ENCODE results near the gene PDE4D.

The PDE4D gene

DNA sequence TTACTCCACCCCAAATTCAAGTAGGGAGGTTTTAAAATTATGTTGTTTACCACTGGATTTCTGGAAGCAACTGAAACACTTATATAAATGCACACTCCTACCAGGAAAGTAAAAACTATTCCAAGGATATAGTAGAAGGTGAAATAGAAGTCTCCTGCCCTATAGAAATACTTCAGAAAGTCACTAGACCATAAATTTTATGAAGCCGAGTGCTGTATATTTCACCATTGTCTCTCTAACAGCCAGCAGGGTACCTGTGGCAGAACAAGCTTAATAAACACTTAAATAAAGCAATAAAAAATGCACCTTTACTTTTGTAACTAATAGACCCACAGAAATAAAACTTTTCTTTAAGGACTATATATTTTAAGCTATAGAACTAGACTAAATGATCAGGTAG is 631.6 kb downstream of the PDE4D start:
- Histone ChIP-seq H3K4me1 (ENCODE audit: insufficient read depth, low read length) (no peaks in the 10 kb centered on the region), H3K36me3 (ENCODE audit: insufficient read depth, low read length) (no peaks in the 10 kb centered on the region), H3K9me3 (ENCODE audit: control insufficient read depth, insufficient read depth, low read length) (no peaks in the 10 kb centered on the region), H3K9ac (ENCODE audit: low read depth, low read length) (no peak overlapping the region)

GRCh38 chr5:59260973-59261372 is 632.6 kb downstream of the PDE4D start:
- no peak overlapping the region for H3K9ac ChIP-seq (ENCODE audit: low read depth, low read length)
- no peaks in the 10 kb centered on the region for H3K4me1 ChIP-seq (ENCODE audit: insufficient read depth, low read length)
- H3K9me3 ChIP-seq (ENCODE audit: control insufficient read depth, insufficient read depth, low read length): no peaks in the 10 kb centered on the region
- no peaks in the 10 kb centered on the region for H3K36me3 ChIP-seq (ENCODE audit: insufficient read depth, low read length)

DNA sequence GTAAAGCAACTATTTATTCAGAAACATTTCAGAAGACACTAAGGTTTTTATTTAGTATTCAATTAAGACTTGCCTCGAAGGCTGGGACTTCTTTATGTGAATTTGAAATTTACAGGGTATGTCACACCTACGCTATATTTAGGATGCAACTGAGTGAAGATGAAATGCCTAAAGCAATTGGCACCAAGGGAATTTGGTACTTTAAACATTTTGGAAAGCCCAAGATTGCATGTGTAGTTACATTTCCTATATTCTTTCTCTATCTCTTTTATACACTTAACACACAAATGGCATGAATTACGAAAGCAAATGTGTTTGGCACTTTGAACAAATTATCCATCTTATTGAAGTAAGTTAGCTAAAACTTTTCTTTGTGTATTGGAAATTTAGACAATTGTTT is 633.3 kb downstream of the PDE4D start:
- Histone ChIP-seq H3K9ac (ENCODE audit: low read depth, low read length) (no peak overlapping the region), H3K36me3 (ENCODE audit: insufficient read depth, low read length) (no peaks in the 10 kb centered on the region), H3K4me1 (ENCODE audit: insufficient read depth, low read length) (no peaks in the 10 kb centered on the region), H3K9me3 (ENCODE audit: control insufficient read depth, insufficient read depth, low read length) (no peaks in the 10 kb centered on the region)

DNA sequence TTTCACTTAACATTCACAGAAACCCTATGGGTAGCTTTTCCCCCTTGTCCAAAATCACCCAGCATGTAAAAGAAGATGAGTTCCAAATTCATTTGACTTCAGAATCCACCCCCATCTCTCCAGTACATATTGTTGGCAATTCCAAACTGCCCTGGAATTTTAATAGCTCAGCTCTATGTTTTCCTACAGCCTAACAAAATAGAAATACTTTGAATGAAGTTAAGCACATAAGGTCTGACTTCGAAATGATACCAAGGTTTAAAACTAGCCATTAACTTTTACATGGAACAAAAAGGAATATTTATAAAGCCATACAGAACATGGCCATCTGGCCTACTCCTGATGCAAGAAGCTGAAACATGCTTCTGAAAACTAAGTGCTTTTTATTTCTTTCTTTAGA is 634.3 kb downstream of the PDE4D start:
- Histone ChIP-seq H3K36me3 (ENCODE audit: insufficient read depth, low read length) (no peaks in the 10 kb centered on the region), H3K9ac (ENCODE audit: low read depth, low read length) (no peak overlapping the region), H3K9me3 (ENCODE audit: control insufficient read depth, insufficient read depth, low read length) (no peaks in the 10 kb centered on the region), H3K4me1 (ENCODE audit: insufficient read depth, low read length) (no peaks in the 10 kb centered on the region)

DNA sequence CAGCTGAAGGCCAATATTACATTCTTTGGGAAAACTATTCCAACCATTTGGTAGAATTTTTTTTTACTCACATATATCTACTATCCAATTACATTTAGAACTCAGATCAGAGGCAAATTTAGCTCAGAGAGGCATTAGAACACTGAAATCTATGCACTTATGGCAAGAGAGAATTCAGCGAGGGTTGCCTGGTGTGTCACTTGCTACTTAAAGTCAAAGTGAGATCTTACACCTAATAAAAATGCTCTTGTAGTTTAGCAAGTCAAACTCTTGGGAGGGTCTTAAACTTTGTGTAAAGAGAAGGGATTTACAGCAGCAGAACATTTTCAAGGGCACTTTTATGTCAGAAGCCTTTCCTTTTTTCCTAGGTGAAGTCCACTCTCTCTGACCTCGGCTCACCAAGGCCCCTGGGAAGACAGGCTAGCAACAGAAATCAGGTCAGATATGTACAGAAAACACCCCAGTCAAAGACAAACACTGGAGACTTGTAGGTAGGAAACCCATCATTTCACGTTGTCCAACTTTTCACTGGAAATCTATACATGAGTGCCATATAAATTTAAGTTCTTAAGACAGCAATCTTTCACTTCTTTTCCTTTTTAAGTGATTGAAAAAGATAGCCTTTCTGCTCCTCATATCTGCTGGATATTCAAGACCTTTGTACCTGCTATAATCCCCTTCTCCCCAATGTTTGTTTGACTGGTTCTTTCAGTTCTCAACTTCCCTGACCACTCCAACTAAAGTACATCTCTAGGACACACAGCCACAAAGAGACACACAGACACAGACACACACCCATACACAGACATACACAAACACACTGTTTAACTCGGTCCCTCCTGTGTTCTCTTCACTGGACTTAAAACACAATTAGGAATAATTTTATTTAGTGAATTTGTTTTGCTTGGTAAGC is 635.8 kb downstream of the PDE4D start:
- no peaks in the 10 kb centered on the region for H3K4me1 ChIP-seq (ENCODE audit: insufficient read depth, low read length)
- no peak overlapping the region for H3K9ac ChIP-seq (ENCODE audit: low read depth, low read length)
- H3K9me3 ChIP-seq (ENCODE audit: control insufficient read depth, insufficient read depth, low read length): no peaks in the 10 kb centered on the region
- no peaks in the 10 kb centered on the region for H3K36me3 ChIP-seq (ENCODE audit: insufficient read depth, low read length)

DNA sequence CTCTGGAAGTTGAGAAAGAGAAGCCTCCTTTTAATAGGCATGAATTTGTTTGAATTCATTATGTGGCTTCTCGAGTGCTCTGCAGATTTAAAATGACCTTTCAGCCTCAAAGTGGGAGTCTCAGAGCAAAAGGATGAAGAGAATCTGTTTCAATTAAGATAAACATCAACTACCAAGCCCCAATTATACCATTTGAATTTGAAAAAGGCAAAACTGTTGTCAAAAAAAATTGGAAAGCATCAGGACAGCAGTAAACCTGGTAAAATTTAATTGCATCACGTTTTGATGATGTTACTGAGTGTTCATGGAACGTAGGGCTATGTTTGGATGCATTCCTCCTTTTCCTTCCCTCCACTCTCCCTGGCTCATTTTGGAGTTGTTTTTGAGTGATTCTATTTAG is 637.2 kb downstream of the PDE4D start:
- Histone ChIP-seq H3K4me1 (ENCODE audit: insufficient read depth, low read length) (no peaks in the 10 kb centered on the region), H3K9me3 (ENCODE audit: control insufficient read depth, insufficient read depth, low read length) (no peaks in the 10 kb centered on the region), H3K36me3 (ENCODE audit: insufficient read depth, low read length) (no peaks in the 10 kb centered on the region), H3K9ac (ENCODE audit: low read depth, low read length) (no peak overlapping the region)

- H3K4me1 ChIP-seq (ENCODE audit: insufficient read depth, low read length): no peaks in the 10 kb centered on the region
- H3K36me3 ChIP-seq (ENCODE audit: insufficient read depth, low read length): no peaks in the 10 kb centered on the region
- no peak overlapping the region for H3K9ac ChIP-seq (ENCODE audit: low read depth, low read length)
- H3K9me3 ChIP-seq (ENCODE audit: control insufficient read depth, insufficient read depth, low read length): no peaks in the 10 kb centered on the region
Observed at GRCh38 chr5:59254055-59254687, 639.4 kb downstream of the PDE4D start.

- H3K9ac ChIP-seq (ENCODE audit: low read depth, low read length): no peak overlapping the region
- no peaks in the 10 kb centered on the region for H3K4me1 ChIP-seq (ENCODE audit: insufficient read depth, low read length)
- H3K9me3 ChIP-seq (ENCODE audit: control insufficient read depth, insufficient read depth, low read length): no peaks in the 10 kb centered on the region
- H3K36me3 ChIP-seq (ENCODE audit: insufficient read depth, low read length): no peaks in the 10 kb centered on the region
Observed at GRCh38 chr5:59253625-59254024, 639.9 kb downstream of the PDE4D start.

DNA sequence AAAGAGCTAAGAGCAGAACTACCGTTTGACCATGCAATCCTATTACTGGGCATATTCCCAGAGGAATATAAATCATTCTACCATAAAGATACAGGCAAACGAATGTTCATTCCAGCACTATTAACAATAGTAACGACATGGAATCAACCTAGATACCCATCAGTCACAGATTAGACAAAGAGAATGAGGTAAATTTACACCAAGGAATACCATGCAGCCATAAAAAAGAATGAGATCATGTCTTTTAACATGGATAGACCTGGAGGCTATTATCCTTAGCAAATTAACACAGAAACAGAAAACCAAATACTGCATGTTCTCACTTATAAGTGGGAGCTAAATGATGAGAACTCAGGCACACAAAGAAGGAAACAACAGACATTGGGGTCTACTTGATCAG is 641.9 kb downstream of the PDE4D start:
- no peaks in the 10 kb centered on the region for H3K4me1 ChIP-seq (ENCODE audit: insufficient read depth, low read length)
- H3K36me3 ChIP-seq (ENCODE audit: insufficient read depth, low read length): no peaks in the 10 kb centered on the region
- H3K9me3 ChIP-seq (ENCODE audit: control insufficient read depth, insufficient read depth, low read length): no peaks in the 10 kb centered on the region
- H3K9ac ChIP-seq (ENCODE audit: low read depth, low read length): no peak overlapping the region

DNA sequence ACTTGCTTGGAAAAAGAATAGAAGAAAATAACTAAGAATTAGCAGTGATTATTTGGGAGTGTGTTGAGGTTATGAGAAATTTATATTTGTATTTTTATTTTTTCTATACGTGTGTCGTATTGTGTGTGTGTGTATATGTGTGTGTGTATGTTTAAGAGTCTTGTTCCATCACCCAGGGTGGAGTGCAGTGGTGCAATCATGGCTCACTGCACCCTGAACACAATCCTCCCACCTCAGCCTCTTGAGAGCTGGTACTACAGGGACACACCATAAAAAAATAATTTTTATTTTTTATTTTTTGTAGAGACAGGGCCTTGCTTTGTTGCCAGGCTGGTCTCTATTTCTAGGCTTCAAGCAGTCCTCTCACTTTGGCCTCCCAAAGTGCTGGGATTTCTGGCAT is 643.8 kb downstream of the PDE4D start:
- H3K36me3 ChIP-seq (ENCODE audit: insufficient read depth, low read length): no peaks in the 10 kb centered on the region

DNA sequence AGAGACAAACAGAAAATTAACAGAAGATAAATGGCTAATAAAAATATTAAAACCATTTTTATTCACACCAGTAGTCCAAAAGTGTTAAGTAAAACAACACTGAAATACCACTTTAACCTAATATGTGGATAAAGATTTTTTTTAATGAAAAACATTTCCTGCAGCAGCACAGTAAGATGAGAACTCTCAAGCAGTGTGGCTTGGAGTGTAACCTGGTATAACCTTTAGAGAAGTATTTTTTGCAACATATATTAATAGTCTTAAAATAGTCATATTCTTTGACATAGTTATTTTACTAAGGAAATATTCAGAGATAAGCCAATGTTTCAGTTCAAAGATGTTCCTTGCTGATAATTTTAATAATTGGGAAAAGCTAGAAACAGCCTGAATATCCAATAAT is 644.4 kb downstream of the PDE4D start:
- Histone ChIP-seq H3K4me1 (ENCODE audit: insufficient read depth, low read length) (no peaks in the 10 kb centered on the region), H3K9ac (ENCODE audit: low read depth, low read length) (no peak overlapping the region), H3K9me3 (ENCODE audit: control insufficient read depth, insufficient read depth, low read length) (no peaks in the 10 kb centered on the region), H3K36me3 (ENCODE audit: insufficient read depth, low read length) (no peaks in the 10 kb centered on the region)

More for the DNA sequence above, 643.8 kb downstream of the PDE4D start:
- Histone ChIP-seq H3K4me1 (ENCODE audit: insufficient read depth, low read length) (no peaks in the 10 kb centered on the region), H3K9ac (ENCODE audit: low read depth, low read length) (no peak overlapping the region), H3K9me3 (ENCODE audit: control insufficient read depth, insufficient read depth, low read length) (no peaks in the 10 kb centered on the region)

- Histone ChIP-seq H3K4me1 (ENCODE audit: insufficient read depth, low read length) (no peaks in the 10 kb centered on the region), H3K9ac (ENCODE audit: low read depth, low read length) (no peak overlapping the region), H3K9me3 (ENCODE audit: control insufficient read depth, insufficient read depth, low read length) (no peaks in the 10 kb centered on the region), H3K36me3 (ENCODE audit: insufficient read depth, low read length) (no peaks in the 10 kb centered on the region)
Observed at GRCh38 chr5:59246882-59247281, 646.6 kb downstream of the PDE4D start.

DNA sequence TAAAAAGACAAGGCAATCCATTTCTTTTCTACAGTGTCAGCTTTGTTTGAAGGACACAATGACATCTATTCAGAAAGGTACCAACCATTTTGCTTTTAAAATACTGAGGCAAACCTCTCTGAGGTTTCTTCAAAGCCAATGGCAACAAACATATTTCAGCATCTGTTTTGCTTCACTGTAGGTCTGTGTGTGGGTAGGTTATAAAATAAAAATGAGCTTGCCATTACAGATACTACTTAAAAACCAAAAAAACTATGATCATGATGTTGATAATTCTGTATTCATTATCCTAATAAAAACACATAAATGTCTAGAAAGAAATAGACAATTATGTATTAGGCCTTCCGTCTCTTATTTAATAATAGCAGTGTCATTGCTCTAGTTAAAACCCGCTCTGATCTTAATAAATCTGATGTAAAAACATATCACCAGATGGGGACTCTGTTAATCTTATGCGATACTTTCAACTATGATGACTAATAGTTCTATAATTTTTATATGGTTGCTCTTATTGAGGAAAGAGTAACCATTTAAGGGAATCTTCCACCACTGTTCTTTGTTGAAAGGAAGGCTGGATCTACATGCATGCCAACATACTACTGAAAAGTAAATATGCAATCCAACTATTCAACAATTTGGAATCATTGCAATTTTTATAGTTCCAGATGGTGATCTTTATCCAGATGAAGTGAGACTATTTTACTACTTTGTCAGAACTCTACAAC is 647.2 kb downstream of the PDE4D start:
- Histone ChIP-seq H3K9ac (ENCODE audit: low read depth, low read length) (no peak overlapping the region), H3K9me3 (ENCODE audit: control insufficient read depth, insufficient read depth, low read length) (no peaks in the 10 kb centered on the region), H3K36me3 (ENCODE audit: insufficient read depth, low read length) (no peaks in the 10 kb centered on the region), H3K4me1 (ENCODE audit: insufficient read depth, low read length) (no peaks in the 10 kb centered on the region)

DNA sequence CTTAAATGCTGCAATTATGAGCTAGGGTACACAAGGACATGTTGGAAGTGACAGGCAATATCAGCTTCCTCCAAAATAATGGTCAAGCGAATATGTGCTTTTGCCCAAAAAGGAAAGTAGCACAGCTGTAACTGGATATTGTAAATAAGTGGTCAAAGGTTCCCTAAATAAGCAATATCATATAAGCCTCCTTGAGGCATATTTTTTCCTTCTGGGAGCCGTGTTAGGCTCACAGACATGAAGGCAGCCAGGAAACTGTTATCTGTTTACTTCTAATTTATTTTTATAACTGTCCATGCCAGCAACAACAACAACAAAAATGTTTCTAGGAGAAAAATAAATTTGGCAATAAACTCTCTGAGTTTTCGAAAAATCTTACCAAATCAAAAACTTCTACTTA is 648.3 kb downstream of the PDE4D start:
- no peaks in the 10 kb centered on the region for H3K4me1 ChIP-seq (ENCODE audit: insufficient read depth, low read length)
- H3K9ac ChIP-seq (ENCODE audit: low read depth, low read length): no peak overlapping the region
- no peaks in the 10 kb centered on the region for H3K36me3 ChIP-seq (ENCODE audit: insufficient read depth, low read length)
- no peaks in the 10 kb centered on the region for H3K9me3 ChIP-seq (ENCODE audit: control insufficient read depth, insufficient read depth, low read length)

DNA sequence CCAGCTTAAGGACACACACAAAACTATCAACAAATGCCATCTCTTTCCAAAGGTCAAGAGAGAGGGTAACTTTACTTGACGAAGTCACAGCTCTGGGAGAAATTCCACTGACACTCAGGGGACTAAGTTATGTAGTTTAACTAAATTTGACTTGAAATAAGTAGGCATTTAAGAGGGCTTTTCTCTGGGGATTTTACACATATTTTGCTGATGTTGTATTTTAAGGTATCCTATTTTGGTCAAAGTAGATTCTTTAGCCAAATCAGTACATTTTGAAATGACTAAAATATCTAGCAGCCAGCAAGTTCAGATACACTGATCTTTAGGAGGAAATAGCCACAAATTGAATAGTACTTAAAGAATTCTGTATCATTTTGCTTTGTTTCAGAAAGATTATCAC is 652.0 kb downstream of the PDE4D start:
- H3K9ac ChIP-seq (ENCODE audit: low read depth, low read length): no peak overlapping the region
- H3K36me3 ChIP-seq (ENCODE audit: insufficient read depth, low read length): no peaks in the 10 kb centered on the region
- no peaks in the 10 kb centered on the region for H3K4me1 ChIP-seq (ENCODE audit: insufficient read depth, low read length)
- no peaks in the 10 kb centered on the region for H3K9me3 ChIP-seq (ENCODE audit: control insufficient read depth, insufficient read depth, low read length)

Data from ES-I3 (cell line).